Small intestine (tissue), 7 donors: Measurements from ENCODE around the gene WDFY2. TPM values are rescaled to one million over a fixed set of nuclear protein-coding genes. Genes with fewer than 3 reads are reported as not detected.

Source experiments
- DNase-seq, 2 donors: peaks; one replicate each; pipeline versions ENCODE4 v3.0.0 to v3.0.0-alpha.2; 2013
- FAIRE-seq: peaks from 2 replicates; lab custom pipeline; 2012; peaks lifted over from hg19 to GRCh38; lab: Jason Lieb, UNC
- H3K27ac ChIP-seq, 3 donors: one replicate each; pipeline ENCODE4 v1.5.1; 2013; ENCODE audit warnings: low read length in 2 of 3, mild to moderate bottlenecking in 2 of 3, control low read depth in 1 of 3, inconsistent platforms in 1 of 3, low read depth in 1 of 3, moderate library complexity in 1 of 3
- H3K27me3 ChIP-seq, 3 donors: one replicate each; pipeline ENCODE4 v1.6.1; 2013; ENCODE audit warnings: low read length in 3 of 3, inconsistent platforms in 1 of 3; ENCODE audit not compliant: control insufficient read depth in 3 of 3, insufficient read depth in 3 of 3
- H3K36me3 ChIP-seq, 3 donors: one replicate each; pipeline ENCODE4 v1.6.1; 2013; ENCODE audit warnings: low read length in 3 of 3, inconsistent platforms in 1 of 3, low read depth in 1 of 3, mild to moderate bottlenecking in 1 of 3, moderate library complexity in 1 of 3; ENCODE audit not compliant: control insufficient read depth in 3 of 3, insufficient read depth in 2 of 3
- H3K4me1 ChIP-seq, 3 donors: one replicate each; pipeline ENCODE4 v1.6.1; 2013; ENCODE audit warnings: low read length in 2 of 3, inconsistent platforms in 1 of 3, low read depth in 1 of 3, mild to moderate bottlenecking in 1 of 3, moderate library complexity in 1 of 3; ENCODE audit not compliant: control insufficient read depth in 3 of 3, insufficient read depth in 2 of 3
- H3K4me3 ChIP-seq, 3 donors: one replicate each; pipeline ENCODE4 v1.5.1; 2013; ENCODE audit warnings: low read length in 3 of 3, control low read depth in 1 of 3, inconsistent platforms in 1 of 3, low read depth in 1 of 3, mild to moderate bottlenecking in 1 of 3, moderate library complexity in 1 of 3
- H3K9me3 ChIP-seq, 2 donors: one replicate each; pipeline ENCODE4 v1.6.1; 2013; ENCODE audit warnings: low read depth in 1 of 2, low read length in 1 of 2; ENCODE audit not compliant: control insufficient read depth in 2 of 2, insufficient read depth in 1 of 2
- WGBS, 3 donors: extraction: QIAGEN DNeasy Blood & Tissue Kit; methylation state at CpG; one replicate each; pipeline ENCODE4 v1.1.7; 2013; 5-methylcytosine and 5-hydroxymethylcytosine counted together
- polyA plus RNA-seq, 4 donors: library from polyadenylated mRNA; stranded (reverse) in 3 of 4; unstranded in 1 of 4; fragments of 200-250 nt in 3 of 4; fragments of 120-200 nt in 1 of 4; gene quantifications; one replicate each; pipeline versions ENCODE4 v1.2.1 to v1.2.3, GENCODE V29; 2013
- donor health status: healthy with polysubstance abuse.
- donor health status: control.
- donor health status: control.
- donor health status: Bipolar disorder and iron deficiency.
- donor health status: healthy.

WDFY2 gene
- polyA plus RNA-seq, 4 donors = 0.81 to 5.4 (median 1.7) TPM

GRCh38 chr13:51770681-51771417, 186.6 kb downstream of the WDFY2 start:
- no peaks in the 10 kb centered on the region for H3K27me3 ChIP-seq
- H3K9me3 ChIP-seq = no peaks in the 10 kb centered on the region
- H3K27ac ChIP-seq = peak overlapping the region in 2 of 3 donors; percentile 62 to 74
- peaks cover 0 to 47% (median 2%) of the 10 kb centered on the region in 3 donors for H3K36me3 ChIP-seq
- FAIRE-seq (no peak), DNase-seq (peak in 1 of 2 donors; percentile 67)
- H3K4me3 ChIP-seq = no peak overlapping the region
- 20 to 73% (median 46%) methylated on average over 11 of the region's 11 CpGs for WGBS, 3 donors
- H3K4me1 ChIP-seq = peaks cover 0 to 17% (median 0%) of the 10 kb centered on the region in 3 donors

GRCh38 chr13:51771418-51772104, 187.3 kb downstream of the WDFY2 start:
- peaks cover 0 to 46% (median 2%) of the 10 kb centered on the region in 3 donors for H3K36me3 ChIP-seq
- FAIRE-seq = no peak
- H3K27me3 ChIP-seq = no peaks in the 10 kb centered on the region
- no peaks in the 10 kb centered on the region for H3K9me3 ChIP-seq
- DNase-seq = no peak
- 63 to 84% (median 64%) methylated on average over 17 of the region's 17 CpGs for WGBS, 3 donors
- H3K27ac ChIP-seq = peak overlapping the region in 1 of 3 donors; percentile 74
- peaks cover 0 to 17% (median 0%) of the 10 kb centered on the region in 3 donors for H3K4me1 ChIP-seq
- no peak overlapping the region for H3K4me3 ChIP-seq

- FAIRE-seq (no peak), DNase-seq (no peak)
- Histone ChIP-seq H3K9me3 (no peaks in the 10 kb centered on the region), H3K4me3 (no peak overlapping the region), H3K27me3 (peaks cover 0 to 1% (median 0%) of the 10 kb centered on the region in 3 donors), H3K27ac (no peak overlapping the region), H3K36me3 (peaks cover 0 to 46% (median 1%) of the 10 kb centered on the region in 3 donors), H3K4me1 (peaks cover 0 to 17% (median 0%) of the 10 kb centered on the region in 3 donors)
- 84 to 89% (median 89%) methylated on average over 9 of the region's 9 CpGs for WGBS, 3 donors
Observed at GRCh38 chr13:51772105-51772455, 187.8 kb downstream of the WDFY2 start.

- H3K4me1 ChIP-seq = peaks cover 0 to 17% (median 0%) of the 10 kb centered on the region in 3 donors
- H3K9me3 ChIP-seq = no peaks in the 10 kb centered on the region
- DNase-seq = no peak
- FAIRE-seq = no peak
- H3K27me3 ChIP-seq = peaks cover 0 to 3% (median 0%) of the 10 kb centered on the region in 3 donors
- WGBS, 3 donors = 52 to 77% (median 53%) methylated on average over 6 of the region's 6 CpGs
- no peak overlapping the region for H3K27ac ChIP-seq
- H3K4me3 ChIP-seq = no peak overlapping the region
- H3K36me3 ChIP-seq = peaks cover 0 to 42% (median 0%) of the 10 kb centered on the region in 3 donors
Observed at GRCh38 chr13:51772781-51773180, 188.5 kb downstream of the WDFY2 start.

- Histone ChIP-seq H3K27me3 (peaks cover 0 to 3% (median 0%) of the 10 kb centered on the region in 3 donors), H3K4me1 (peaks cover 0 to 17% (median 0%) of the 10 kb centered on the region in 3 donors), H3K36me3 (peaks cover 0 to 36% (median 0%) of the 10 kb centered on the region in 3 donors), H3K4me3 (no peak overlapping the region), H3K27ac (no peak overlapping the region), H3K9me3 (no peaks in the 10 kb centered on the region)
- WGBS, 3 donors = 87 to 98% (median 95%) methylated on average over 8 to 11 of the region's 11 CpGs
- FAIRE-seq (no peak), DNase-seq (no peak)
Observed at GRCh38 chr13:51773515-51773914, 189.3 kb downstream of the WDFY2 start.

- Histone ChIP-seq H3K9me3 (no peaks in the 10 kb centered on the region), H3K27me3 (peaks cover 0 to 3% (median 0%) of the 10 kb centered on the region in 3 donors), H3K4me3 (no peak overlapping the region), H3K4me1 (peaks cover 0 to under 1% (median 0%) of the 10 kb centered on the region in 3 donors), H3K27ac (no peak overlapping the region), H3K36me3 (peaks cover 0 to 28% (median 2%) of the 10 kb centered on the region in 3 donors)
- no peak for FAIRE-seq
- 89 to 93% (median 90%) methylated on average over 7 of the region's 7 CpGs for WGBS, 3 donors
- no peak for DNase-seq
Observed at GRCh38 chr13:51776179-51776578, 191.9 kb downstream of the WDFY2 start.

GRCh38 chr13:51777921-51778320, 193.7 kb downstream of the WDFY2 start:
- Histone ChIP-seq H3K27ac (no peak overlapping the region), H3K27me3 (peaks cover 0 to 3% (median 0%) of the 10 kb centered on the region in 3 donors), H3K9me3 (no peaks in the 10 kb centered on the region), H3K36me3 (peaks cover 0 to 23% (median 2%) of the 10 kb centered on the region in 3 donors), H3K4me1 (peaks cover 0 to 9% (median 6%) of the 10 kb centered on the region in 3 donors), H3K4me3 (no peak overlapping the region)
- no peak for DNase-seq
- no peak for FAIRE-seq
- 76 to 85% (median 82%) methylated on average over 9 of the region's 9 CpGs for WGBS, 3 donors

GRCh38 chr13:51778392-51778791, 194.1 kb downstream of the WDFY2 start:
- Histone ChIP-seq H3K4me3 (no peak overlapping the region), H3K36me3 (peaks cover 0 to 22% (median 2%) of the 10 kb centered on the region in 3 donors), H3K27ac (no peak overlapping the region), H3K9me3 (no peaks in the 10 kb centered on the region), H3K4me1 (peaks cover 0 to 9% (median 9%) of the 10 kb centered on the region in 3 donors), H3K27me3 (peaks cover 0 to 3% (median 0%) of the 10 kb centered on the region in 3 donors)
- no peak for FAIRE-seq
- no peak for DNase-seq
- 35 to 65% (median 43%) methylated on average over 11 of the region's 11 CpGs for WGBS, 3 donors
